ENCODE measurements around the gene ZNF750.

GRCh38 chr17:82797061-82797460 is 42.8 kb downstream of the ZNF750 start:
- no peak for TF ChIP-seq CTCF (conservative IDR thresholded peaks at IDR 0.05; ENCODE audit: low read depth, low read length)
- no peak for TF ChIP-seq EZH2 (IDR thresholded peaks at IDR 0.05; ENCODE audit: borderline replicate concordance, low read depth, low read length, poor library complexity, severe bottlenecking)
